Stimulated activated CD4-positive, alpha-beta T cell treated with anti-CD3 and anti-CD28 coated beads, Interleukin-4, amount 100 ng/mL, for 4 hours (primary cell): ENCODE data around the gene EDAR.

Experiments used
- DNase-seq, 2 experiments: peaks; one replicate each; pipeline ENCODE4 v3.0.0-alpha.2; 2020

The EDAR gene

GRCh38 chr2:108965540-108966289 is 23.3 kb downstream of the EDAR start:
- peak in 1 of 2 experiments; percentile 31 for DNase-seq

GRCh38 chr2:108963057-108963456 is 26.0 kb downstream of the EDAR start:
- DNase-seq, result no peak

- no peak for DNase-seq
Observed at GRCh38 chr2:108961796-108962195, 27.2 kb downstream of the EDAR start.

GRCh38 chr2:108960006-108960405 is 29.0 kb downstream of the EDAR start:
- no peak for DNase-seq

GRCh38 chr2:108959401-108959800 is 29.6 kb downstream of the EDAR start:
- DNase-seq, result no peak

GRCh38 chr2:108958632-108959341 is 30.2 kb downstream of the EDAR start:
- no peak for DNase-seq

GRCh38 chr2:108958002-108958401 is 31.0 kb downstream of the EDAR start:
- DNase-seq, result no peak

- no peak for DNase-seq
Observed at GRCh38 chr2:108956375-108956774, 32.6 kb downstream of the EDAR start.

GRCh38 chr2:108950369-108951135 is 38.5 kb downstream of the EDAR start:
- DNase-seq, result no peak

GRCh38 chr2:108949316-108950239 is 39.4 kb downstream of the EDAR start:
- DNase-seq, result no peak

GRCh38 chr2:108947271-108947907 is 41.6 kb downstream of the EDAR start:
- no peak for DNase-seq

- DNase-seq, result no peak
Observed at GRCh38 chr2:108946442-108946841, 42.6 kb downstream of the EDAR start.

- no peak for DNase-seq
Observed at GRCh38 chr2:108945969-108946368, 43.1 kb downstream of the EDAR start.

GRCh38 chr2:108944601-108945331 is 44.3 kb downstream of the EDAR start:
- DNase-seq, result no peak

GRCh38 chr2:108943751-108944150 is 45.3 kb downstream of the EDAR start:
- no peak for DNase-seq

GRCh38 chr2:108942888-108943287 is 46.1 kb downstream of the EDAR start:
- no peak for DNase-seq

- DNase-seq, result no peak
Observed at GRCh38 chr2:108942231-108942825, 46.7 kb downstream of the EDAR start.

- DNase-seq, result no peak
Observed at GRCh38 chr2:108941767-108942166, 47.3 kb downstream of the EDAR start.

- DNase-seq, result no peak
Observed at GRCh38 chr2:108941161-108941665, 47.8 kb downstream of the EDAR start.

- DNase-seq, result no peak
Observed at GRCh38 chr2:108940156-108940555, 48.9 kb downstream of the EDAR start.
